GM19395 (cell line): Measurements from ENCODE around the gene VPS4B.

Source experiments
- ATAC-seq: cut with Tn5 transposase; IDR thresholded peaks from one replicate; pipeline ENCODE4 v1.9.1; 2021; ENCODE audit warnings: mild to moderate bottlenecking, moderate library complexity; ENCODE audit not compliant: unreplicated experiment

The VPS4B gene

DNA sequence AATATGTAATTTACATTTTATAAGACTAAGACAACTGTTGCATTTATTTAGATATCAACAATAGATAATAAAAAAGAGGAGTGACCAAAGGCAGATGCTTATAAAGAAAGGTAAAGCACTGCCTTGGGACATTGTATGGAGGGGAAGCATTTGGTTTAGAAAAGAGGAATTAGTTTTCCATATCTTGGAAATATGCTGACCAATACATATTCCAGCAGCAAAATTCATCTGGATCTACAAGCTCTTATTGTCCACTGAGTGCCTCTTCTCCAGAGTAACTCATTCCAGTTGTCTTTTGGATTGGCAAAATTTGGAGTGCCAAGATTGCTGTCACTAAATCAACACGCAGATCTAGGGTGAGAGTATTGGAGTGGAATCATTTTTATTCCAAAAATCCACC is 8.9 kb upstream of the VPS4B start:
- ATAC-seq: no peak

DNA sequence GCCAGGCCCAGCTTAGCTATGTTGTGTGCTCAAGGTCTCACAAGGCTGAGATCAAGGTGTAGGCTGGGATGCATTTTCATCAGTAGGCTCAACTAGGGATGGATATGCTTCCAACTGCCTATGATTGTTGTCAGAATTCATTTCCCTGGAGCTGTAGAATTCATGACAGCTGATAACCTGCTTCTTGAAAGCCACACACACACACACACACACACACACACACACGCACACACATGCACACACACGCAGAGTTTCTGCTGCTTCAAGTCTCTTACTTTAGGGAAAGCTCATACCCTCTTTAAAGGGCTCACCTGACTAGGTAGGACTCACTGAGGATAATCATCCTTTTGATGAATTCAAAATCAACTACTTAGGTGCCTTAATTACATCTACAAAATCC is 8.2 kb upstream of the VPS4B start:
- no peak for ATAC-seq

DNA sequence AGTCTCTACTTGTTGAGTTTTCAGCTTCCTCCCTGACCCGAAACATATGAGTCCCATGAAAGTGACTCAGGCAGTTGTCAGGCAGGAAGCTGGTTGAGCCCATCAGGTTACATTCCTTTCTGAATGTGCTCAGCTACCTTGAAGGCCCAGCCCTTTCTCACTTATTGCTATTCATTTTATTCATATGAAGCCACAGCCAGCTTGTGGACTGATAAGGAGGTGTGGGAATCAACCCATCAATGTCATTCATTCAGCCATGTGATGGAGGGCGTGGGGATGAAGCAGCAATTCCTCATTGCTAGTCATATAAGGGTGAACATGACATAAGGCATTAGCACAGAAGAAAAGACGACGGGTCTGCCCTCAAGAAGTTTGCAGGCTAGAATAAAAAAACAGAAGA is 5.3 kb upstream of the VPS4B start:
- no peak for ATAC-seq

DNA sequence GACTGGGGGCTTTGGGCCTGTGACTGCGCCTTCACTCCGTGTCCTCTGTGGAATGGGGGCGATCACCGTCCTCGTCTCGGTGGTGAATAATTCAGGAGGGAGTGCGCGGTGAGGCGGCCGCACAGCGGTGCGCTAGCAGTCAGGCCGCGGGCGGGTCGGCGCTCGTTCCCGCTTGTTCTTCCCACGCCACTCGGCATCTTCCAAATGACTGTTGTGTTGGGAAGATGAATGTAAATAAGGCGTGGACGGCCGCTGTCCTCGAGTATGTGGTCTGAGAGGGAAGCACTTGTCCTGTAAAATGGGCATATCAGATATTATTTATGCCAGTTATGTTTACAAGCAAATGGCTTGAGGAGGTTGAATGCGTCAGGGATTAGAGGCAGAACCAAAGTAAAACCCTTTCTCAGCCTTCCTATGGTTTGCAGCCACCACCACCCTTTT is 608 bp upstream of the VPS4B start:
- ATAC-seq: peak; percentile 47

DNA sequence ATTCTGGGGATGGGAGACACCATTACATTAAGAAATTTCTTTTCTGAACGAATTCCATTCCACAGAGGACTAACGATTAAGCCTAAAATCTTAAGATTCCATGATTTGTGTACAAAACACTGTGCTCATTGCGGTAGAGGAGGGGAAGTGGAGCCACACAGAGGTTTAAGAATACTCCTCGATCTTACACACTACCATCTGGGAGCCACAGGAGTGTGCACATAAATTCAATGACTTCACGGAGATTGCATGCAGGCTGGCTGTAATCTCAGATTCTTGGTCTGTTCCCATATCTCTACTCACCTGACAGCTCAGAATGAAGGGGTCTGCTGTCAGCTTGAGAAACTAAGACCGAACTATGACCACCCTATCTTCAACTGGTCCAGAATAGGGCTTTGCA is 762 bp downstream of the VPS4B start:
- ATAC-seq: peak; percentile 2

DNA sequence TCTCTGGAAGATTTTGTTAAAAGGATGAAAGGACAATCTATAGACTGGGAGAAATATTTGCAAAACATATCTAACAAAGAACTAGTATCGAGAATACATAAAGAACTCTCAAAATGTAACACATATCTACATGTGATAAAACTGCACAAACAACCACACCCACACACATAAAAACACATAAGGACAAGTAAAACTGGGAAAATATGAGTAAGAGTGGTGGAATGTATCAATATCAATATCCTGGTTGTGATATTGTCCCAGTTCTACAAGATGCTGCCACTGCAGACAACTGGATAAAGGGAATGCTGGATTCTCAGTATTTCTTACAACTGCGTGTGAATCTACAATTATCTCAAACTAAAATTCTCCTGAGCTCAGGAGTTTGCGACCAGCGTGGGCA is 9.3 kb downstream of the VPS4B start:
- ATAC-seq: no peak

DNA sequence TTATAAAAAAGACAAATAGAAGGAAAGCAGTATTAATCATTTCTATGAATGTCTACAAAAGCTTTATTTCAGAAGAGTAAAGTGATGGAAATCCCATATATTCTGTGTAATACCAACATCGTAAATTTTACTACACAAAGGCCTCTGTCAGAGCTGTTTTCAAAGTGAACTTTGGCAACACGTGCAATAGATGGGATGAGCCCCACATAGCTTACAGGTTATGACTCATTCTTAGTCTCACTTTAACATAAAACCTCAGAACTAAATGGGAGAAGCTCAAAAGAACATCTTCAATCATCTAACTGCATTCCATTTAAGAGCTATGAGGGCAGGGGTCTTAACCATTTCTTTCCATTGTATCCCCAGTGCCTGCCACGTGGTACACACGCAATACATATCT is 11.5 kb downstream of the VPS4B start:
- ATAC-seq: no peak

DNA sequence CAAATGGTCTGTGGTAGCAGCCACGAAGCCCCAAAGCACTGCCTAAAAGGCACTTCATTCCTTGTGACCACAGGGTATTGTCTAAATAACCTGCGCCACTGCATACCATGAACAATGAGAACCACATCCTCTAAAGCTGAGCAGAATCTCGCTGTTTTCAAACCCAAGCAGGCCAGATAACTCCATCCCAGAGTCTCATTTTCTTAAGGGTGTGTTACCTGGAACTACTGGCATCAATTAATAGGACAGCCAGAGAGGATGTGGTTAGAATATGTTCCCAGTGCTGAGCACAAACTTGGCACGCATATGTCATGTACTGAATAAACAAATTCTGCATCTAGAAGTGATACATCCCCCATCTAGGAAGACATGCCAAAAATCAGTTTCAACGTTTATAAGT is 13.0 kb downstream of the VPS4B start:
- ATAC-seq: no peak

DNA sequence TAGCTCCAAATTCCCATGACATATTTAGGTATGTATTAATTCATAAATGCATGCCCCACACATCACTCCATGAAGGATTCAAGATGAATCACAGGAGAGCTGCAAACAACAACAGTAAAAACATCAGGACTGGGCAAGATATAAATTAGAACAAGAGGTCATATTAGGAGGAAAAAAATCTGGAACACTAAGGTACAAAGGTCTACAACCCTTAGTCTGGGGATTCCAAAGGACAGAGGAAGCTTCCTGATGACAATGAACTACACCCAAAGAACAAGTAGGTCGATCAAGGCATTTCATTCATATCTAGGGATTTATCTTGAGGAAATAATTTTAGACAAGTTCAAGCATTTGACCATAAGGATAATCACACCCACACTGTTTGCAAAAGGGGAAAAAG is 14.5 kb downstream of the VPS4B start:
- no peak for ATAC-seq

DNA sequence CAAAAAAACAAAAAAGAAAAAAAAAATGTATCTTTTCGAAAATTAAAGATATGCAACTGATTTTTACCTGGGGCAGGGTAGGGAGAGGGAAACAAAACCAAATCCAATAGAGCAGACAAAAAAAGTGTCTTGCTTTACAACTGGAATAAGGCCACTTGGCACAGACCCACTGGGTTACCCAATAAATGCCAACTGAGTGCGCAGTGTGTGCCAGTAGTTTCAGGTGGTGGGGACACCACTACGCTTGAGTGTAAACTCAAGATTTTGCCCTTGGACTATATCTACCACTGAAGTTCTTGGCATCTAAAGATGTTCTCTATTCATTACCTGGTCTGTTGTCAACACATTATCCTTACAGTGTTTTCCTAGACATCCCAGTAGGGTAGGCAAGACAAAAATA is 16.3 kb downstream of the VPS4B start:
- ATAC-seq: no peak

DNA sequence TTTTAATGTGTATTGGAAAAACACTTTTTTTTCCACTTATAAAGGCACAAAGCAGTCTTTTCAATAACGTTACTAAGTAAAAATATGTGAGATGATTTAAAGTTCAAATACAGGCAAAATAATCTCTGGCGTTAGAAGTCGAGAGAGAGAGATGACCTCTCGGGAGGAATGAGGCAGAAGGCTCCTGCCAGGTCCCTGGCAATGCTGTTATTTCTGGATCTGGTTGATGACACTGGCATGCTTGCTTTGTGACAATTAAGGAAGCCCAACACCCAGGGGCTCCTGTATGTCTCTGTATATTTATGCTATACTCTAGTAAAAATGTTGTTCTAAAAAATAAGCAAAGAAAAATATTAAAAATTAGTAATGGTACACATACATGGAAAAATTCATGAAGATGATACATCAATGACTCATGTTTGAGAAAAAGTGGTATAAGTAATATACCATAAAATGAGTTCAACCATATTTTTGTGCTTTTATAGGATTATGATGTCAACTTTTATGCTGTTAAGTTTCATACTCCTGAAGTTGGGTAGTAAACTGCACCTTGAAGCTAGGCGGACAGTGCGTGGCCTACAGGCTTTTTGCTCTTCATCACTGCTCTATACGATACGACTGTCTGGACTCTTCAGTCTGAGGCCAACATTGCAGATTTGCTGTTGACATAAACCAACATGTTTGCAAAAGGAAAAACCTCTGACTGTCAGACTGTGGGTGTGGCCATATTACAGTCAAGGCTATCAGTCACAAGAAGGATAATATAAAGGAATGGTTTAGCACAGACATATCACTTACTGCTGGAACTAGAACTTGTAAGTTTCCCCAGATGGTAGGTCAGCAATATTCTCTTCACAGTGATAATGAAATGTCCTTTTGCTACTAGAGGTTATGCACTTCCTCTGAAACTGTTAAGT is 19.8 kb downstream of the VPS4B start:
- ATAC-seq: no peak

DNA sequence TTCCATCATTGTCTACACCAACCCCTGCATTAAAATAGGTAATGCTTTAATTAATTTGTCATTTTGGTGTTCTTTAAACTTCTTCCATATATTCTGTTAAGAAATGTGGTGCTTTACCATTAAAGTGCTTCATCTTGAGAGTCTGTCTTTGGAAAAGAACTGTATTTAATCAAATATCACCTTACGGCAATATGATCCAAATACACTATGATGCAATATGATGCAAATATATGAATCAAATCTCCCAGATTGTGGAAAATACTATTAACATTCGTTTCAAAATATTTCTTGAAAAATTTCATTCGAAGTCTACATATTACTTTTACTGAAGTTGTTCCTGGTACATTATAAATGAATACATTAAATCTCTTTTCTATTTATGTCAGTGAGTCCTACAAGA is 23.0 kb downstream of the VPS4B start:
- ATAC-seq: no peak

DNA sequence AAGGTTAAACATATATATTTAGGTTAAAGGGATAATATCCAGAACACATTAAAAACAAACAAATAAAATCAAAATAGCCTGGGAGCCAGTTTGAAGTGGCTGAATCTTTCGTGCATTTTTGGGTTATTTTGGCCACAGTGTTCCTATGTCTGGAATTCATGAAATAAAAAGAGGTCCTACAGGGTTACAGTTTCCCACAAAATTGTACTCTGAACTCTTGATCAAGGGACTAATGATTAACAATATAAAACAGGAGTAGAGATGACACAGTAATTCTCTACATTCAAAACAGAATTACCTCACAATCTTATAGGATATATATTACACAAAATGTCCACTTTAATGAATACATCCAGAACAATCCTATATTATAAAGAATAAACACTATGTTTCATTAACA is 24.9 kb downstream of the VPS4B start:
- ATAC-seq: no peak

DNA sequence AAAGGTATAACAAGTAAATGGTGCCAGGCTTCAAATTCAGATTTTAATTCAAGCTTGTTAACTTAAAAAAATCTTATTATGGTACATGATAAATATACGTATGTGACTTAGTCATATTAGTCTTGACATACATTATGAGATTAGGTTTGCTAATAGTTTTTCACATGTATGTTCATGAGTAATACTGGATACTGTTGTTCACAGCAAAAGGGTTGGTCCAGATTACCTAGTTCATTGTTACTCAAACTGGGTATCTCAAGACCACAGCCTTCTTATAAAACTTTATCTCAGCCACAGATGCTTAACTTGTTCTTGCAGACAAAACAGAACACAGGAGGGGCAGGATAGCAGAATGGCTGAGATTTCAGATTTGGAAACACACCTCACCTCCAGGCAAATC is 26.8 kb downstream of the VPS4B start:
- ATAC-seq: no peak

DNA sequence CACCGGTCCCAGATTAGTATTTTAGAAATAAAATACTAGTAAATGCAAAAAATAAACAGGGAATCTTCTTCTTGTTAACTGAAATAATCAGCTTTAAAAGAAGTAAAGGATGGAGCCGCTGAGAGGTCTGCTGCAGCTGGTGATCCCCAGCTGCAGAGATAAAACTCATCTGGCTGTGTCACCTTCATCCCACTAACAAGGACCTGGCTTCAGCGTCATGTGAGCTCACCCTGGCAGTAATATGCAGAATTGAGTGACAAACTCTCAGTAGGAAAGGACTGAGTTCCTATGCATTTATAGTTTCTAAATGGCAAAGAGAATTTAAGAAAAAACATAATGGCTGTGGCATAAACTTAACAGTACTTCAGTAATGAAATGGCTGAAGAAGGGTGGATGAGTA is 27.3 kb downstream of the VPS4B start:
- ATAC-seq: no peak

DNA sequence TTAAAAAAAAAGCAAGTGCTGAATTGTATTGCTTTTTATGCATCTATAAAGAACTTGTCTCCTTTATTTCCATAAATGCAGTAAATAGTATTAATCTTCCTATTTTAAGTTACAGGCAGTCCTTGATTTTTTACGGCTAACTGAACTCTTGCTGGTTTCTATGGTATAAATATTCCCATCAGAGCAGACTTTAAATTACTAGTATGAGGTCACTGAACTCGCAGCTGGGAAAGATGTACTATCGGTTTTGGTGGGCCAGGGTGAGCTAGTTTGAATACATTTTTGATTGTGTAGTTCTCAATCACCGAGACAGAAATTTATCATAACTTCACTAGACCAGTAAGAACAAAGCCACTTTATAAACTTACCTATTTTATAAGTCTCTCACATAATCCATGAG is 34.4 kb downstream of the VPS4B start:
- no peak for ATAC-seq

DNA sequence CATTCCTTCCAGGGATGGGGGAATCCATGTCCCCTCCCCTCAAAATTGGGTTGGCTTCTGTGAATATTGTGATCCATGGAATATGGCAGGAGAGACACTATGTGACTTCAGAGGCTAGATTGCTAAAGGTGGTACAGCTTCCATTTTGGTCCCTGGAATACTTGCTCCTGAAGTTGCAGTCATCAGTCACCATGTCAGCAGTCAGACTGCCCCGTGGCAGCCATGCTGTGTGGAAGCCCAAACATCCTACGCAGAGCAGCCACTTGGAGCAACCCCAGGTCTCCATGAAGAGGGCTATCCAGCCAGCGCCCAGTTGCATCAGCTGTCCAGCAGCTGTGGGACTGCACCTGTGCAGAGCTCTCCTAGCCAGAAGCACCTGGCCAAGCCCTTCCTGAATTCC is 39.4 kb downstream of the VPS4B start:
- ATAC-seq: no peak

DNA sequence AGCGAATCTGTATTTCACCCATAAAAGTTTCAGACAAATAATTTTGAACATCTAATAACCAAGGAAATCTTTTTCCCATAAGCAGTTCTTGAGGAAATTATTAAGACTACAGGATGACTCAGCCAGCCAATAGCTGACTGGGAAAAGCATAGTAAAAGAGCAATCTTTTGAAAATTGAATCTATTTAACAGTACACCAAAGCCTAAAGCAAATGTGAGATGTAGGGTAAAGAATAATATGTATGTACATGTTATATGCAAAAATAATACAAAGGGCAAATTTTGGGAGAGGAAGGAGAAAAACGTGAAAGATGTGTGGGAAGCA is 42.7 kb downstream of the VPS4B start:
- ATAC-seq: no peak

DNA sequence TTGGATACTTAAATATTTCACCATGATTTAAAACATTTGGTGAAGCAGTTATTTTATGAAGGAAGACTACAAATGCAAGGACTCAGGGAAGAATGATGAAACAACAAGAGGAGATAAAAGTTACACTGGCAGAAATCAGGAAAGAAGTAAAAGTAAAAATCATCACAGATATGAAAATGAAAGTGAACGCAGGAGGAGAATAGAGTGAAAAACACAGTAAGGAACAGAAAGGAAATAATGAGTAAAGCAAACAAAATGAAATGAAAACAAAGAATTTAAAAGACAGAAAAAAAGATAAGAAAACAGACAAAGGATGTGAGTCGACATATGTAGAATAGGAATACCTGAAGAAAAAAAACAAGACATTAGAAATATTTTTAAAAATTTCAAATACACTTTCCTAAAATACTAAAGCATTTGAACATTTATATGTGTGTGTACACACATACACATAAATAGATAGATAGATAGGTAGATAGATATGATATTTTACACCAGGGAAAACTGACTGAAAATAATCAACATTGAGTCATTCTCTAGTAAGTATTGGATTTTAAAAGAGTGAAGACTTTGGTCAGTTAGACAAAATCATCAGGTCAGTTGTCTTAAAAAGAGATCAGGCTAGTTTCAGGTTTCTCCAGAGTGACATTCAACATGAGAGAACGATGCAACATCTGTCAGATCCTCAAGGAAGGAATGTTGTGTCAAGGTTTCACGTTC is 43.2 kb downstream of the VPS4B start:
- ATAC-seq: peak; percentile 69

DNA sequence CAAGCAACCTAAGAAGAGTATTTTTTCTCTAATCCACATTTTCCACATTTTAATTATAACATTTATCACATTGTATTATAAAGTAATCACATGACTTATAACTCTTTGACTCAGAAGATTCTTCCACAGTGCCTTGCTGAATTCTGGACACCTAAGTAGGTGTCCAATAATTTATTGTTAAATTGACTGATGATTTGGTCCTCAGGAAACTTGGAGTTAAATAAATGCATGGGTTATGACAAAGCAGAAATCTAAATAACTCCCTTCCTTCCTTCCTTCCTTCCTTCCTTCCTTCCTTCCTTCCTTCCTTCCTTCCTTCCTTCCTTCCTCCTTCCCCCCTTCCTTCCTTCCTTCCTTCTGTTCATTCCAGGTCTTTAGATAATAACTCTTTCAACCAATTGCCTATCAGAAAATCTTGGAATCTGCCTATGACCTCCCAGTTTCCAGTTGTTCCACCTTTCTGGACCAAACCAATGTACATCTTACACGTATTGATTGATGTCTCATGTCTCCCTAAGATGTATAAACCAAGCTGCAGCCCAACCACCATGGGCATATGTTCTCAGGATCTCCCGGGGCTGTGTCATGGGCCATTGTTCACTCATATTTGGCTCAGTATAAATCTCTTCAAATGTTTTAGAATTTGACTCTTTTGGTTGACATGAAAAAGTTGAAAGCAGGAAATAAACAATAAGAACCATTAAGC is 44.8 kb downstream of the VPS4B start:
- ATAC-seq: no peak

DNA sequence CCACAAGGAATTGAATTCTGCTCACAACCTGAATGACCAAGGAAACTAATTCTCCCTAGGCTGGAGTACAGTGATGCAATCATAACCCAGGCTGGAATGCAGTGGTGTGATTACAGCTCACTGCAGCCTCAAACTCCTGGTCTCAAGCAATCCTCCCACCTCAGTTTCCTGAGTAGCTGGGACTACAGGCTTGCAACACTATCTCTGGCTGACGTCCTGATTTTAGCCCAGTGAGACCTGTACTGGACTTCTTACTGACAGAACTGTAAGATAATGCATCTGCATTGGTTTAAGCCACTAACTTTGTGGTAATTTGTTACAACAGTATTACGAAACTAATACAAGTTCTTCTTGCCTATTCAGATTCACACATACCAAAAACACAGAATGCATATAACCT is 45.7 kb downstream of the VPS4B start:
- no peak for ATAC-seq

DNA sequence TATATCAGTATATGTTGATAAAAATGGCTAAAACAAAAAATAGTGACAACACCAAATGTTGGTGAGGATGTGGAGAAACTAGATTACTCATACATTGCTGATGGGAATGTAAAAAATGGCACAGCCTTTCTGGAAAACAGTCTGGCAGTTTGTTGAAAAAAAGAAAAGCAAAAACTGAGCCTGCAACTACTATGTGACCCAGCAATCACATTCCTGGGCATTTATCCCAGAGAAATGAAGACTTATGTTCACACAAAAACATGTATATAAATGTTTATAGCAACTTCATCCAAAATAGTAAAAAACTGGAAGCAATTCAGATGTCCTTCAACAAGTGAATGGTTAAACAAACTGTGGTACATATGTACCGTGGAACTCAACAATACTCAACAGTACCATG is 47.7 kb downstream of the VPS4B start:
- ATAC-seq: no peak
